ENCODE data around the gene RRAS2. TPM values are rescaled to one million over a fixed set of nuclear protein-coding genes. Genes with fewer than 3 reads are reported as not detected.

The RRAS2 gene
- total RNA-seq, 4 donors from 2014 or later, result 51.5 to 81.4 (median 66.8) TPM

DNA sequence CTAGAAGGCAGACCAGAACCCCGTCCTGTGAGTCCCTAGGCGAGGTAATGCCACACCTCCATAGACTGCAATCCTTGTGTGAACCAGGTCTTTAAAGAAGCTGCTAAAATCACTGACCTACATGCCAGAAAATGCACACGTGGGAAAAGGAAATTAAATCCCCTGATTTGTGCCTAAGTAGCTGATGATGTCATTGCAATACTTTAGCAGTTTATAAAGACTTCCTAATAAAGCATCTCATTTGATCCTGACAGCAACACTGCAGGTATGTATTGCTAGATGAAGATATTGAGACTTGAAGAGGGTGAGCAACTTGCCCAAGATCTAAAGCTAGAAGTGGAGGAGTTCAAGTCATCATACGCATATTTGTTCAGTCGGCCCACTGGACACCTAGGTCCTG lies 107.2 kb downstream of the RRAS2 start:
- no peak for DNase-seq
- H3K27ac ChIP-seq, result no peak overlapping the region
- intact Hi-C loops (cut with DNase I), result no loop called here
- 72 to 83% methylated on average over 5 of the region's 5 CpGs for WGBS, 2 donors
- no peaks in the 10 kb centered on the region for H3K36me3 ChIP-seq
- no peak for TF ChIP-seq CTCF (IDR thresholded peaks at IDR 0.05)
- TF ChIP-seq POLR2A (IDR thresholded peaks at IDR 0.05), result no peak
- H3K4me3 ChIP-seq (replicated peaks in 1 of 3), result no peak overlapping the region
- peaks cover 0 to 4% of the 10 kb centered on the region in 2 donors for H3K4me1 ChIP-seq
- H3K27me3 ChIP-seq, result no peaks in the 10 kb centered on the region
- H3K9me3 ChIP-seq, result no peaks in the 10 kb centered on the region

- WGBS, 2 donors, result 34 to 35% methylated on average over 10 of the region's 10 CpGs
- no peaks in the 10 kb centered on the region for H3K9me3 ChIP-seq
- H3K4me1 ChIP-seq, result peaks cover 0 to 4% of the 10 kb centered on the region in 2 donors
- TF ChIP-seq CTCF (IDR thresholded peaks at IDR 0.05) (peak; percentile 44 to 87 (median 83)), POLR2A (IDR thresholded peaks at IDR 0.05) (no peak)
- H3K27me3 ChIP-seq, result no peaks in the 10 kb centered on the region
- H3K36me3 ChIP-seq, result no peaks in the 10 kb centered on the region
- DNase-seq, result peak; percentile 33 to 68
- no peak overlapping the region for H3K27ac ChIP-seq
- intact Hi-C loops (cut with DNase I), result loop anchor here (2.0 to 10.0 kb wide), 2 partner anchors 295 to 475 kb away; no protein-coding TSS in a partner anchor
- no peak overlapping the region for H3K4me3 ChIP-seq (replicated peaks in 1 of 3)
Measured at GRCh38 chr11:14249121-14249963, 109.6 kb downstream of the RRAS2 start.

- WGBS, 2 donors, result 58 to 62% methylated on average over 5 of the region's 5 CpGs
- Histone ChIP-seq H3K27ac (no peak overlapping the region), H3K36me3 (no peaks in the 10 kb centered on the region), H3K27me3 (no peaks in the 10 kb centered on the region), H3K9me3 (no peaks in the 10 kb centered on the region), H3K4me1 (peaks cover 0 to 4% of the 10 kb centered on the region in 2 donors), H3K4me3 (replicated peaks in 1 of 3) (no peak overlapping the region)
- intact Hi-C loops (cut with DNase I), result loop anchor here (2.0 to 10.0 kb wide), 2 partner anchors 294 to 474 kb away; no protein-coding TSS in a partner anchor
- no peak for DNase-seq
- TF ChIP-seq POLR2A (IDR thresholded peaks at IDR 0.05) (no peak), CTCF (IDR thresholded peaks at IDR 0.05) (no peak)
Measured at GRCh38 chr11:14248580-14248981, 110.4 kb downstream of the RRAS2 start.

DNA sequence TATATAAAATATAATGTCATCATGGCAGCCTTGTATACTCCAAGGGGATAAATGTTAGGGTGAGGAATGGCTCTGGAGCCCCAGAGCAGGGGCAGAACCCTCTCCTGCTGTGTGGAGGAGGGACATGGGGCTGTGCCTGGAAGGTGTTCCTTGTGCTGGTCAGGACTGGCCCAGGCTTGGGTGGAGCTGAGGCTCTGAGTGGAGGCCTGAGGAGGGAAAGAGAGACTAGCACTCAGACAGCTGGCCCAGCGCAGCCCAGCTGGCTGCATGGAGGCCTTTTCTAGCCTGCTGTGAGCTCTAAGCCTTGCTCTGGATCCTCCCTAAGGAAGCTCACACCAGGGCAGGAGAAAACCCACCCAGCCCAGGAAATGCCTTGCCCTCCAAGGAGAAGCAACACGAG lies 113.5 kb downstream of the RRAS2 start:
- Histone ChIP-seq H3K27ac (no peak overlapping the region), H3K36me3 (no peaks in the 10 kb centered on the region), H3K4me1 (peaks cover 0 to 4% of the 10 kb centered on the region in 2 donors), H3K27me3 (no peaks in the 10 kb centered on the region), H3K9me3 (no peaks in the 10 kb centered on the region), H3K4me3 (replicated peaks in 1 of 3) (no peak overlapping the region)
- no peak for DNase-seq
- intact Hi-C loops (cut with DNase I), result loop anchor here (10.0 kb wide), 1 partner anchor 471 kb away; no protein-coding TSS in a partner anchor
- TF ChIP-seq CTCF (IDR thresholded peaks at IDR 0.05) (no peak), POLR2A (IDR thresholded peaks at IDR 0.05) (no peak)
- WGBS, 2 donors, result 64 to 90% methylated on average over 1 to 2 of the region's 2 CpGs

DNA sequence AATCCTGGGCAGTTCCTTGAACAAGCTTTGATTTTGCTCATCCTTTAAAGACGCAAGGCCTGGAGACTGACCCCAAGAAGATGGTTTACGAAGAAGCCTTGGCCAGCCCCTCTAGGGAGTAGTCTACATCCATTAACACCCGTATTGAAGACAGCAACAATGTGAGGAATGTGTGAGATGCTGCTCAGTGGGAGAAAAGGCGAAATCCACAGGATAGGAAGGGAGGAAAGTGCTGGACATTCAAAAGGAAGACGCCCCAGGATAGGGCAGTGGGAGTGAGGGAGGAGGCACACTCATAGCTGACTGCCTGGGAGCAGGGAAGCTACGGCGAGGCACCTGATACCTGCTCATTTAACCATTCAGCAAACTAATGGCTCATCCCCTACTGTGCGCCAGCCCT lies 114.1 kb downstream of the RRAS2 start:
- H3K27ac ChIP-seq, result no peak overlapping the region
- TF ChIP-seq CTCF (IDR thresholded peaks at IDR 0.05) (no peak), POLR2A (IDR thresholded peaks at IDR 0.05) (no peak)
- DNase-seq, result no peak
- H3K4me3 ChIP-seq (replicated peaks in 1 of 3), result no peak overlapping the region
- H3K27me3 ChIP-seq, result no peaks in the 10 kb centered on the region
- intact Hi-C loops (cut with DNase I), result loop anchor here (10.0 kb wide), 1 partner anchor 470 kb away; no protein-coding TSS in a partner anchor
- no peaks in the 10 kb centered on the region for H3K9me3 ChIP-seq
- H3K4me1 ChIP-seq, result peaks cover 0 to 4% of the 10 kb centered on the region in 2 donors
- 86% methylated on average over 8 of the region's 8 CpGs for WGBS, 2 donors
- no peaks in the 10 kb centered on the region for H3K36me3 ChIP-seq
